ENCODE data around the gene PHYKPL. TPM values are rescaled to one million over a fixed set of nuclear protein-coding genes. Genes with fewer than 3 reads are reported as not detected.

The PHYKPL gene
- total and polyA plus RNA-seq, 2 of the 8 experiments (the other 6 are each of a cell fraction or from before 2014, with no cell fraction given), result 25.1 to 32.1 TPM

GRCh38 chr5:178240766-178241165, 8.2 kb upstream of the PHYKPL start (continued):
- TF ChIP-seq CTCF (IDR thresholded peaks at IDR 0.05; ENCODE audit: control extremely low read depth in 1 of 3, insufficient read depth in 1 of 3, low read depth in 1 of 3, low read length in 3 of 3) (no peak), SP1 (IDR thresholded peaks at IDR 0.05; ENCODE audit: low read depth, low read length) (no peak), HDAC6 (IDR thresholded peaks at IDR 0.05; ENCODE audit: low read depth, low read length) (no peak), CEBPB (IDR thresholded peaks at IDR 0.05; ENCODE audit: low read depth, low read length) (no peak)
